GM18861 (cell line): Measurements from ENCODE around the gene MRPS11.
"Not testable (repeated sequence)": the region's sequence is repeated elsewhere in the genome, so short reads cannot be mapped to it uniquely, and the experiment has no call there.

ENCODE experiments used
- ATAC-seq: cut with Tn5 transposase; IDR thresholded peaks from one replicate; pipeline ENCODE4 v1.9.1; 2021; ENCODE audit not compliant: unreplicated experiment

The MRPS11 gene

DNA sequence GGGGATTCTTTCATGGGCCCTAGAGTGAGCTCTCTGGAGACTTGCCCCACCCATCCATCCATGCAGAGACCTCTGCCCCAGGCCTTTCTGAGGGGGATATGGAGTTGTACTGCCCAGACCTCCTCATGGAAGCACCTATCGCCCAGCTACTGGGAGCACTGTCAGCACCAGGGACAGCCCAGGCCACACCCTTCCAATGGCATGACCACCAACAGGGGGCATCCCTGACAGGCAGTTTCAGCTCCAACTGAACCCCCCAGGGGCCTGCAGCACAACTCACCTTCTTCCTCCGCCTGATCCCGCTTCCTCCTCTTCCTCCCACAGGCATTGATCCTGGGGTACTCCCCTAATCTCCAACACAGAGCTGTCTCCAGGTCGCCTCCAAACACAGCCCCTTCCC lies 21.8 kb downstream of the MRPS11 start:
- no peak for ATAC-seq

DNA sequence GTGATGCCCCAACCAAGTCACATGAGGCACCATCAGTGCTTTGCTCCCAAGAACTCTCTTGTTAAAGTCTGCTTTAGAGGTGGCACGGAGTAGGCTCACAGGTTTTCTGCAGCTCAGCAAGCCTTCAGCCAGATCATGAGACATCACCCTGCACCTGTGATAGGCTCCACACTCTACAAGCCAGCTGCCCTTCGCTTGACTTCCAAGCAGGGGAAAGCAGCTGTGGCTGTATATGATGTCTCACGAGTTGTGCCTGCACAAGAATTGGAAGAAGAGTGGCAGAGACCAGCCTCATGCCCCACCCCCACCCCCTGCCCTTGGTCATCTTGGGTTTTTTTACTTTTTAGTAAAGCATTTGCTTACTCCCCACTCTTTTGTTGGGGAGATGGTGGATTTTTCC lies 22.5 kb downstream of the MRPS11 start:
- ATAC-seq: no peak

DNA sequence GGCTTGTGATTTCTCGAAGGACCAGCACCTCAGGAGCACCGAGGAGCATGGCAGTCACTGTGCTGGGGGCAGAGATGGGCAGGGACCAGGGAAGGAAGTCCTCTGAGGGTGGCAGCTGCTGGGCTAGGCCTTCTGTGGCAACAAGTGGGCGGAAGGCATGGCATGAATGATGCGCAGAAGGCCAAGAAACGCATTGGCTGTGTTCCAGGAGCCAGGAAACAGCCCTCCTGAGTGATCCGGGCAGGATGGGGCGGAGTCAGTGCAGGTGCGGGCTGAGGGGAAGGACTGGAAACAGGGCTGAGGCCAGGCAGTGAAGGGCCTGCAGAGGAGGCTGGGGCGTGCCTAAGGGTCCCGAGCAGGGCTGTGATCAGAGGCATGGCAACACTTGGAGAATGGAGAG lies 23.6 kb downstream of the MRPS11 start:
- ATAC-seq: no peak

DNA sequence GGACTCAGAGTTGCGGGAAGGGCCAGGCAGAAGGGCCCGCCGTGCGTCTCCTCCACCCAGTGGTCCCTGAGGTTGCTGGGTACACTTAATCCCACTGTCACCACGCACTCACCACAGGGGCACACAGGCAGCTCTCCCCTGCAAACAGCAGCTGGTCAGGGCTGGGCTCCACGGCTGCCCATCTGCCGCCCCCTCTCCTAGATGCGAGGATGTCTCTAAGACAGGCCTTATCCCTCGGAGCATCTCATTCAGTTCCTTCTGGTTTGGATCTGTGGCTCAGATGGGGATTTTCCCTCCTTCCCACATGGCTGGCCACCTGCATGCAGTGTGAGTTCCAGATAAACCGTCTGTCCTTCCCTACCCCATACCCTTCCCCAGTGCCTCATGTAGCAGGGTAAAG lies 26.3 kb downstream of the MRPS11 start:
- no peak for ATAC-seq

DNA sequence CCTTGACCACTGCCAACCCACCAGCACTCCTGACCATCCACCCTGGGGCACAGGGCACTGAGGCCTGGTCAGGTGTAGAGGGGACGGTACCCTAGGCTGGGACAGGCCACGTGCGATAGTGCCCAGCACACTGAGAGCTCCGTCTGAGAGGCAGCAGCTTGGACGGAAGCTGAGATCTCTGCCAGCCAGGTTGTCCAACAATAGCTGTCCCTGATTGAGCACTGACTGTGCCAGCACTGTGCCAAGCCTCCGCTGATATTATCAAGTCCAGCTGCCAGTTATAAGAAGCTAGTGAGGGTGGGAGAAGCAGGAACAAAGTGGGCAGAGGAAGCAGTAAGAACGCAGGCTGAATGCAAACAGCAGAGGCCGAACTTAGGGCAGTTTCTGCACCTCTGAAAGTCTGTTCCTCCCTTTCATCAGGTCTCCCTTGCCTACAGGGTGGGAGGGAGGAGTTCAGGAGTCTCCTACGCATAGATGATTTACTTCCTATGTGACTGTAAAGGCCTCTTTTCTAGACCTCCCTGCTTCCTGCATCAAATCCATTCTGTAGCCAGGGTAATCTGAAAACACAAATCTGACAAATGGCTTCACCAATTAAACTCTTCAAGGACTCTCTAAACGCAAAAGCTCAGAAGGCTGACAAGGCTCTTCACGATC lies 29.7 kb downstream of the MRPS11 start:
- ATAC-seq: no peak

DNA sequence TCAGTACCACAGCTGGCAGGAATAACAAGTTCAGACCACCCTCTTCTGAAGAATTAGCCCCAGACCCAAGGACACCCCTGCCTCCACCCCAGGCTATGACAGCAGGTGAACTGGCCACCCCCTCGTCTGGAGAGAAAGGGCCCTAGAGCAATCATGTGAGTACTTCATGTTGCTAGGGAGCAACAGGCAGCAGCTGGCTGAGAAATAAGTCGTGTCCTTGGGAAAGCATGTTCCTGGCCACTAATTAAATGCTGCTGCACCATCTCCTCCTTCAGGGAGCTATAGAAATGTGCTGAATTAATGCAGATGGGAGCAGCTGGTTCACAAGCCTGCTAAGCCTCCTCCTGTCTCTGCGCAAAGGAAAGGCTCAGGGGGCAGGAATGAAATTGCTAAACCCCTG lies 31.5 kb downstream of the MRPS11 start:
- no peak for ATAC-seq

DNA sequence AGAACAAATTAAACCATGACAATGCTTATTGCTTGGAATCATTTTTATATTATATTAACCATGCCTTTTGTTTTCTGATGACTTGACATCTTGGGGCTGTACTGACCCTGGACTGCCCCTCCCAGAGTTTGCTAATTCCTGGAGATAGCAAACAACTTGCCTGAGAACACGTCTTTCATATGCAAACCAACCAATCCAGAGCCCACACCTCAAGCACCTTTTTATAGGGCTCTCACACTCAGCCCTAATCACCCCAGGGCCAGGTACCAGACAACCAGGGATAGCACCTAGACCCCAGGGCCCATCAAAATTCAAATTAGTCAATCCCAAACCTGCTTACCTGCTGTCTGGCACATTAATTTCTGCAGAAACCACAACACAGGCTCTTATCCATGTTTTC lies 36.9 kb downstream of the MRPS11 start:
- no peak for ATAC-seq

DNA sequence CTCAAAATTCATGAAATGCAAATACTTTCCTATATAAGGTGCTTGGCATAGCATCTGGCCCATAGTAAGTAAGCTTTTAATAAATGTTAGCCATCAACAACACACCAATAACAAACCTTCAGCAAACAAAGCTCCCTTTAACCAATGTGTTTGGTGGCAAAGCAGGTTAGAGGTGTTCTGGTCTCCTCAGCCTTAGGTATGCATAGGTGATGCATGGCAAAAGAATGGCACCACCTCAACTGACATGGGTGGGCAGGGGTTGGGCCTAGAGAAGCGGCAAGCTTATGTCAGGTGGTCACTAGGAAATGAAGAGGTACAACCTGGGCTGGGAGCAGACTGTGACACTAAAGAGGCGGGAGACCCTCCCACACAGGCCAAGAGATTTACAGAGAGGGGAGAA lies 38.2 kb downstream of the MRPS11 start:
- no peak for ATAC-seq

DNA sequence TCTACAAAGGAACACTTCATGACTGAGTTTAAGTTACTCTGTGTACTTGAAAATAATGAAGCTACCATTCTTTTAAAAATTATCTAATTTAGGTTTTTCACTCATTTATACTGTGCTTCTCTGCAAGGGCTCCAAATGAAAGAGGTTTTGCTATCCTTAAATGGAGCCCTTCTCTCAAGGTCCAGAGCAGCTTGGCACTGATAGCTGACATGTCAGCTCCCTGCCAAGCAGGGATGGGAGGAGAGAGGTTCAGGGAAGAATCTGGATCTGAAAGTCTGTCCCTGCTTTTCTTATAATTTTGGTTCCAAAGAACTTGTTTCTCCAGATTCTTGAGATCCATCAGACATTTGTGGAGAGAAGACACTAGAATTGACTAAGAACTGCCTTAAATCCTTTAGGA lies 39.1 kb downstream of the MRPS11 start:
- ATAC-seq: no peak

DNA sequence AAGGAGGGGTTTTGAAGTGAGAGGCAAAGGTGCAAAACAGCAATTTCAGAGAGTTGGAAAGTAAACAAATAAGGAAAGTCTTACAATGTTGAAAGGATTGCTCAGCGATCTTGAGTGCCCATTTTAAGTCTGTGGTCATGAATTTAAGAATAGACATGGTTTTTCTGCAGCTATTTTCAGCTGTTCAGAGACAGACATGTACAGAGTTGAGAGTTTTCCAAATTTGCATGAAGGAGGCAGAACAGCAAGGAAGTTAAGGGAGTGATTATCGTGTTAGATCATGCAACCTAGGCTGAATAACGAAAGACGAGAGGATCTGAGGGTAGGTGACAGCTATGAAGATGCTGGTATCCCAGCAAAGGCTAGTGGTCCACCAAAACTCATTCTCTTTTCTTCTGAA lies 41.8 kb downstream of the MRPS11 start:
- no peak for ATAC-seq

DNA sequence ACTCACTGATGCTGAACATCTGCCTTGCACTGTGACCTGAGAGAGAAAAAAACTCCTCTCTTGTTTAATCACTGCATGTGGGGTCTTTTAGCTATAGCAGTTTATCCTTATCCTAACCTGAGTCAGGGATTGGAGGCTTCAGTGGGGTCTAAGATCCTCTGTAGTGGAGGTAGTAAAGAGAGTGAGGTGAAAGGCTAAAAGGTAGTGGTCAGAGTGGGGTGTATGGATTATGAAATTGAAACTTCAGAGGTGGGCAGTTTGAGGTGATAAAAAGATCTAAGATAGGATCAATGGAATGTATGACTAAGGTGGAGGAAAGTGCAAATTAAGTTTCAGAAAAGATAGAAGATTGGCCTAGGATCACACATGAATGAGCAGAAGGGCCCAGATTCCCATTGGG lies 42.5 kb downstream of the MRPS11 start:
- ATAC-seq: no peak

DNA sequence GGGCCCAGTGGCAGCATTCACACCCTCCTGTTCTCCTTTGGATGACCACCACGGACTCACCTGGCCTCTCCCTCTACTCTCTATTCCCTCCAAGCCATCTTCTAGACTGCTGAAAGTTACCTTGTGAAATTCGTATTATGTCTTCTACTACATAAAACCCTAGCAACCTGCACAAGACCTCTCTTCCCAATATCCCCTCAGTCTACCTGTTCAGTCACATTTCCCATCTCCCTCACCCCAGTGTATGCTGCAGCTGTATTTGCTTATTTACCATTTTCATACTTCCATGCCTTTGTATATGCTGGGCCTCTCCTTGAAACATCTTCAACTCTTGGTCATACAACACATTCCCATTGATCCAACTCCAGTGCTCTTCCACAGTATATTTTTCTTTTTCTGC lies 43.7 kb downstream of the MRPS11 start:
- no peak for ATAC-seq

DNA sequence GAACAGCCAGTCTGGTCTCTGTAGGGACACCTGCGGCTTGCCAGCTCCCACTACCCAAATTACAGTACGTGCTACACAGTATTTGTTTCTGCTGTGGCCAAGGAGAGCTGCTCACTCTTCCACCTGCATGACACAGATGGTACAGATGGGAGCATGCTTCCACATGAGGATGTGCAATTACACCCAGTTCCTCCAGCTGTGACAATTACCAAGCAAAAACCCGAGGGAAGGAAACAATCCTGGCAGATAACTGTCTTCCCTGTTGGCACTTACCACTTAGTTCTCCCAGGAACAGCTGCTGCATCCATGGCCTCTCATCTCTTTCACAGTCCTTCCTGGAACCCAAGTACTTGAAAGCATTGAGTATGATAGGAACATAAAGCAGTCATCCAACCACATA lies 44.6 kb downstream of the MRPS11 start:
- no peak for ATAC-seq

DNA sequence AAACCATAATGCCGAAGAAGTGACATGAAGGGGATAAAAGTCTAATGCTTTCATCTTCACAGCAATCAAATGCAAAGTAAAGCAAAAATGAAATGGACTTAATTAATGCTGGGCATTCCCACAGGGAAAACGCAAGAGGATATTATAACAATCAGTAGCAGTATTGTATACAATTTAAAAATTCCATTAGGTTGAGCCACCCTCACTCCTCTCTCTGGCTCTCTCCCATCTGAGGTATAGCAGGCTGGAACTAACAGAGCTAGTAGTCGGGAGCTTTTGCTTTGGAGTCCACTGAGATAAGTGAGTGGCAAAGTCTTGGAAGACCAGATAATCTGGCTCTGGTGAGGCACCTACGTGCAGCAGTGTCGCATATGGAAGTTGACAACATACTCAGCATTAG lies 45.1 kb downstream of the MRPS11 start:
- no peak for ATAC-seq

DNA sequence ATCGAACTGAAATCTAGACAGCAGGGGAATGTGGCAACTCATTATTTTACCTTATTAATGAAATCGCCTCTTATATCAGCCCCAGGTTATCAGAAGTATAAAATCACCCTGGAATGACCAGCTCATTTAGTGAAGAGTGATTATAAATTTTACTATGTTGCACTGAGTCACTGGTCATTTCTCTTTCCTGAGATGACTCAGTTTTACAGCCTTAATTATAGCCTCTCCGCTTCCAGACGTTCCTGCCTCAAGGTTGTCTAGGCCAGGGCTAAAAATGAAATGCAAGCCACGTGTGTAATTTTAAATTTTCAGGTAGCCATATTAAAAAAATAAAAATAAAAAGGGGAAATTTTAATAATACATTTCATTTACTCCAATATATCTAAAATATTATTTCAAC lies 45.7 kb downstream of the MRPS11 start:
- no peak for ATAC-seq

DNA sequence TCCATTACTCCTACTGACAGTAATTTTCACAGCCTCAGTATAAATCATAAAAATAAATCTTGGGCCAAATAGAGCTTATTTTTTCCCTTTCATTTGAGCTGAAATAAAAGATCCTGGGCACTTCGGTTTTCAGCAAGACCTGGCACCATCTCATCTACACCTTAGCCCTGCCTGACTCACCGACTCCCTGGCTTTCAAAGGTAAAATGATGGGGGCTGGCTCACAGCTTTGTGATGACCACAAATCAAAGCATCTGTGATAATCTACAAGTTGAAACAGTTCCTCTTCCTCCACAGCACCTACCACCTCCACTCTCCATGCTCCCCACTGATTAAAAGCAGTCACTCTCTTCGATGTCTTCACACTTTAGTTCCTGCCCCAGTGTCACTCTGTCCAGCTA lies 51.4 kb downstream of the MRPS11 start:
- no peak for ATAC-seq

DNA sequence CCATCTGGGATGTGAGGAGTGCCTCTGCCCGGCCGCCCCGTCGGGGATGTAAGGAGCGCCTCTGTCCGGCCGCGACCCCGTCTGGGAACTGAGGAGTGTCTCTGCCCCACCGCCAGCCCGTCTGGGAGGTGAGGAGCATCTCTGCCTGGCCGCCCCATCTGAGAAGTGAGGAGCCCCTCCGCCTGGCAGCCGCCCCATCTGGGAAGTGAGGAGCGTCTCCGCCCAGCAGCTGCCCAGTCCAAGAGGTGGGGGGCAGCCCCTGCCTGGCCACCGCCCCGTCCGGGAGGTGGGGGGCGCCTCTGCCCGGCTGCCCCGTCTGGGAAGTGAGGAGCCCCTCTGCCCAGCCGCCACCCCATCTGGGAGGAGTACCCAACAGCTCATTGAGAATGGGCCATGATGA lies 56.6 kb downstream of the MRPS11 start:
- ATAC-seq: not testable (repeated sequence)

DNA sequence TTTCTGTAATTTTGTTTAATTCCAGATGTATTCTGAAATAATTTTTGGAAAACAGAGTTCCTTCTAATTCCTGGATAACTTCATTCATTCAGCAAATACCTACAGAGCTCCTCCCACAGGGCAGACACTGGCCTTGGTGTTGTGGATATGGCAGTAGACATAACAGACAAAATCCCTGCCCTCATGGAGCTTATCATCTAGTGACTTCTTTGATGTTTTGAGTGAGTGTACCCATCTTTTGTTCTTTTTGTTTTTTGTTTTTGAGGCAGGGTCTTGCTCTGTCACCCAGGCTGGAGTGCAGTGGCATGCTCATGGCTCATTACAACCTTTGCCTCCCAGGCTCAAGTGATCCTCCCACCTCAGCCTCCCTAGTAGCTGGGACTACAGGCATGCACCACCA lies 57.9 kb downstream of the MRPS11 start:
- ATAC-seq: no peak

DNA sequence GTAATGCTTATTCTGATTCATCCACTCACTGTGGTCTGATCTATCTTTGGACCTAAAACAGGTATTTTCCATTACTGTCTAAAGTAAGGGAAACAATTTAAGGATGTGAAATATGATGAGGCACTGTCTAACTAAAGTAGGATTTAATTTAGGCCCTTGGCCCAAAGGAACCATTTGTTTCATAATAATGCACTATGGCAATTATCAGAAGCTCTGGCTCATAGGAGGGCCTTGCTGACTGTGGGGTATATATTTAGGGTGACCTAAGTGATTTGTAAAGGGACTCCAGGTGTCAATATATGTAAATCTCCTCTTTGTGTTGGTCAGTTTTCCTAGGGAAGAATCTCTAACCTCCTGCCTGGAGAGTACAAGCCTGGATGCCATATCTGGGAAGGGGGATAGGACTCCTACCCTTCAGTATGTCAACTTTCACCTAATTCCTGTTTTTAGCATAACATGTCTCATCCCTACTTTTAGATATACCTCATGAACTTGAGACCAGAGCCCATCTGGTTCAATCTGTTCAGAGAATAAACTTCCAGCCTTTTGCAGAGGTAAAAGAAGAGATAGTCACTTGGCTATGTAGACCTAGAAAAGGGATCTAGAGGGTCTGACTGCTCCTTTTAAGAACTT lies 58.9 kb downstream of the MRPS11 start:
- ATAC-seq: no peak

DNA sequence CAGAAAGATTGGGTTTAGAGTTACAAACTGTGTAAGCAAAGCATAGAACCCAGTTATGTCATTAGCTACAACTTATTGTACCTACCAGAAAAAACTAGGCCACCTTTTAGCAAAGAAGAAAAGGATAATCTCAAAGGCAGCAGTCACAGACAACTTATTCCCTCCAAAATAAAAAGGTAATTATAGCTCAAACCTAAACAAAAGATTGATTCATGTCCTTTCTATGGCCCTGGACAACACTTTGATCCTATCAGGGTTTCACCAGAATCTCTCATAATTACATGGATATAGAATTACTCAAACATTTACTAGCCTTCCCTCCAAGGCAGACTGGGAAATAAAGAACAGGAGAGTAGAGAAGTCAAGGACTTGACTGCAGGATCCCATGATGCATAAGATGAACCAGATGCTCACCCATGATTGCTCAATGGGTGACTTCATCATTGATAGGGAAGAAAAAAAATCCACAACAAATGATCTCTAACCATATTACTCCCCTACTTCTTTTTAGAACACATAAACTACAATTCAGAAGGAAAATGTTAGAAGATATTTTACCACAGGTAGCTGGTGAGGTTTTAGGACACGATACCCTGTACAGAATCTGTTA lies 61.6 kb downstream of the MRPS11 start:
- ATAC-seq: no peak
